Esophagus (tissue), 2 donors: ENCODE measurements around the gene RASAL2. TPM values are rescaled to one million over a fixed set of nuclear protein-coding genes. Genes with fewer than 3 reads are reported as not detected.

ENCODE experiments used
- H3K27ac ChIP-seq, 2 donors: one replicate each; pipeline ENCODE4 v1.5.1; 2013; ENCODE audit warnings: low read depth in 2 of 2, mild to moderate bottlenecking in 2 of 2, inconsistent platforms in 1 of 2, low read length in 1 of 2, moderate library complexity in 1 of 2
- H3K27me3 ChIP-seq, 2 donors: one replicate each; pipeline ENCODE4 v1.6.1; 2013; ENCODE audit warnings: low read length in 2 of 2, control low read depth in 1 of 2, mild to moderate bottlenecking in 1 of 2; ENCODE audit not compliant: insufficient read depth in 2 of 2, control insufficient read depth in 1 of 2
- H3K36me3 ChIP-seq, 2 donors: one replicate each; pipeline ENCODE4 v1.6.1; 2013; ENCODE audit warnings: low read length in 1 of 2; ENCODE audit not compliant: control insufficient read depth in 2 of 2, insufficient read depth in 2 of 2
- H3K4me1 ChIP-seq, 2 donors: one replicate each; pipeline ENCODE4 v1.6.1; 2013; ENCODE audit warnings: low read length in 1 of 2; ENCODE audit not compliant: control insufficient read depth in 2 of 2, insufficient read depth in 2 of 2
- H3K4me3 ChIP-seq, 2 donors: one replicate each; pipeline ENCODE4 v1.5.1; 2013; ENCODE audit warnings: low read length in 2 of 2, mild to moderate bottlenecking in 2 of 2, low read depth in 1 of 2, moderate library complexity in 1 of 2
- H3K9me3 ChIP-seq, 2 donors: one replicate each; pipeline ENCODE4 v1.6.1; 2013; ENCODE audit warnings: mild to moderate bottlenecking in 2 of 2, low read depth in 1 of 2, low read length in 1 of 2, moderate library complexity in 1 of 2; ENCODE audit not compliant: control insufficient read depth in 2 of 2, insufficient read depth in 1 of 2
- WGBS, 2 donors: extraction: QIAGEN DNeasy Blood & Tissue Kit; methylation state at CpG; one replicate each; pipeline ENCODE4 v1.1.7; 2013; 5-methylcytosine and 5-hydroxymethylcytosine counted together
- polyA plus RNA-seq, 2 donors: library from polyadenylated mRNA; stranded (reverse); fragments of 200-250 nt; gene quantifications; one replicate each; pipeline ENCODE4 v1.2.3, GENCODE V29; 2013
- donor health status: healthy with polysubstance abuse.
- donor health status: Bipolar disorder and iron deficiency.

The RASAL2 gene
- polyA plus RNA-seq, 2 donors = 13.3 to 14.3 TPM

- Histone ChIP-seq H3K9me3 (no peaks in the 10 kb centered on the region), H3K27me3 (no peaks in the 10 kb centered on the region), H3K4me1 (no peaks in the 10 kb centered on the region), H3K4me3 (no peak overlapping the region), H3K27ac (no peak overlapping the region), H3K36me3 (no peaks in the 10 kb centered on the region)
- 82 to 84% methylated on average over 1 of the region's 1 CpG for WGBS, 2 donors
Measured at GRCh38 chr1:178169649-178170048, 75.7 kb downstream of the RASAL2 start.

GRCh38 chr1:178172939-178173338, 79.0 kb downstream of the RASAL2 start:
- Histone ChIP-seq H3K27me3 (no peaks in the 10 kb centered on the region), H3K9me3 (no peaks in the 10 kb centered on the region), H3K27ac (no peak overlapping the region), H3K4me1 (no peaks in the 10 kb centered on the region), H3K4me3 (no peak overlapping the region), H3K36me3 (no peaks in the 10 kb centered on the region)
- WGBS, 2 donors = 68 to 81% methylated on average over 3 of the region's 3 CpGs

- Histone ChIP-seq H3K4me3 (no peak overlapping the region), H3K27me3 (no peaks in the 10 kb centered on the region)
- 32 to 42% methylated on average over 1 of the region's 1 CpG for WGBS, 2 donors
Measured at GRCh38 chr1:178174539-178174938, 80.6 kb downstream of the RASAL2 start.

GRCh38 chr1:178180405-178180804, 86.5 kb downstream of the RASAL2 start:
- Histone ChIP-seq H3K36me3 (no peaks in the 10 kb centered on the region), H3K4me1 (no peaks in the 10 kb centered on the region), H3K27ac (no peak overlapping the region), H3K4me3 (no peak overlapping the region), H3K9me3 (no peaks in the 10 kb centered on the region), H3K27me3 (no peaks in the 10 kb centered on the region)
- WGBS, 2 donors = 90 to 92% methylated on average over 10 of the region's 10 CpGs

More at GRCh38 chr1:178174539-178174938, 80.6 kb downstream of the RASAL2 start:
- no peaks in the 10 kb centered on the region for H3K36me3 ChIP-seq
- H3K4me1 ChIP-seq = no peaks in the 10 kb centered on the region
- no peaks in the 10 kb centered on the region for H3K9me3 ChIP-seq
- H3K27ac ChIP-seq = no peak overlapping the region

- H3K36me3 ChIP-seq = no peaks in the 10 kb centered on the region
- H3K27ac ChIP-seq = no peak overlapping the region
- no peak overlapping the region for H3K4me3 ChIP-seq
- no peaks in the 10 kb centered on the region for H3K4me1 ChIP-seq
- H3K9me3 ChIP-seq = no peaks in the 10 kb centered on the region
- H3K27me3 ChIP-seq = no peaks in the 10 kb centered on the region
Measured at GRCh38 chr1:178183796-178184195, 89.9 kb downstream of the RASAL2 start.

GRCh38 chr1:178188306-178188705, 94.4 kb downstream of the RASAL2 start:
- 80 to 85% methylated on average over 3 of the region's 3 CpGs for whole genome bisulfite sequencing, 2 donors

GRCh38 chr1:178189814-178190213, 95.9 kb downstream of the RASAL2 start:
- H3K27ac ChIP-seq = no peak overlapping the region
- no peaks in the 10 kb centered on the region for H3K9me3 ChIP-seq
- H3K27me3 ChIP-seq = no peaks in the 10 kb centered on the region
- no peak overlapping the region for H3K4me3 ChIP-seq
- H3K4me1 ChIP-seq = no peaks in the 10 kb centered on the region
- 73 to 78% methylated on average over 3 of the region's 3 CpGs for WGBS, 2 donors
- no peaks in the 10 kb centered on the region for H3K36me3 ChIP-seq

More at GRCh38 chr1:178188306-178188705, 94.4 kb downstream of the RASAL2 start:
- Histone ChIP-seq H3K27me3 (no peaks in the 10 kb centered on the region), H3K4me1 (no peaks in the 10 kb centered on the region), H3K36me3 (no peaks in the 10 kb centered on the region), H3K9me3 (no peaks in the 10 kb centered on the region), H3K27ac (no peak overlapping the region), H3K4me3 (no peak overlapping the region)

- no peaks in the 10 kb centered on the region for H3K36me3 ChIP-seq
- H3K27ac ChIP-seq = no peak overlapping the region
- 90 to 91% methylated on average over 2 of the region's 2 CpGs for WGBS, 2 donors
- no peaks in the 10 kb centered on the region for H3K4me1 ChIP-seq
- no peaks in the 10 kb centered on the region for H3K9me3 ChIP-seq
- no peak overlapping the region for H3K4me3 ChIP-seq
- H3K27me3 ChIP-seq = no peaks in the 10 kb centered on the region
Measured at GRCh38 chr1:178190881-178191280, 97.0 kb downstream of the RASAL2 start.

GRCh38 chr1:178192686-178193085, 98.8 kb downstream of the RASAL2 start:
- Histone ChIP-seq H3K9me3 (no peaks in the 10 kb centered on the region), H3K27ac (no peak overlapping the region), H3K4me1 (no peaks in the 10 kb centered on the region), H3K36me3 (no peaks in the 10 kb centered on the region), H3K27me3 (no peaks in the 10 kb centered on the region), H3K4me3 (no peak overlapping the region)
- 55 to 65% methylated on average over 3 of the region's 3 CpGs for WGBS, 2 donors

- no peak overlapping the region for H3K27ac ChIP-seq
Measured at GRCh38 chr1:178196631-178197030, 102.7 kb downstream of the RASAL2 start.

More at GRCh38 chr1:178196631-178197030, 102.7 kb downstream of the RASAL2 start:
- 96 to 100% methylated on average over 1 of the region's 1 CpG for WGBS, 2 donors
- H3K27me3 ChIP-seq = no peaks in the 10 kb centered on the region
- H3K9me3 ChIP-seq = peaks cover 3% of the 10 kb centered on the region in 2 donors
- no peak overlapping the region for H3K4me3 ChIP-seq
- no peaks in the 10 kb centered on the region for H3K4me1 ChIP-seq
- no peaks in the 10 kb centered on the region for H3K36me3 ChIP-seq
